HepG2 (cell line): ENCODE results near the gene EIF4H. TPM values are rescaled to one million over a fixed set of nuclear protein-coding genes. Genes with fewer than 3 reads are reported as not detected.

ENCODE experiments used
- CBX2 ChIP-seq, 2 experiments: fragments of 200-600 bp in 1 of 2; sonication (generic); formaldehyde crosslinking in 1 of 2; IDR thresholded peaks; 2 replicates each; pipeline versions ENCODE4 v1.7.0 to v1.8.1; 2018 to 2022; ENCODE audit warnings: low read depth in 2 of 2, low read length in 1 of 2, mild to moderate bottlenecking in 1 of 2, missing genetic modification reagents in 1 of 2
- DNMT1 ChIP-seq: sonication (generic); formaldehyde crosslinking; IDR thresholded peaks from 2 replicates; pipeline ENCODE4 v1.5.1; 2020; ENCODE audit warnings: mild to moderate bottlenecking, missing genetic modification reagents
- IKZF1 ChIP-seq: fragments of 450-650 bp; IDR thresholded peaks from 2 replicates; pipeline ENCODE4 v1.7.1; 2016
- KDM3A ChIP-seq: IDR thresholded peaks from 2 replicates; pipeline ENCODE4 v1.6.1; 2018; ENCODE audit warnings: low read depth, missing compliant biosample characterization
- KDM5B ChIP-seq: sonication (generic); formaldehyde crosslinking; IDR thresholded peaks from 2 replicates; pipeline ENCODE4 v1.4.0; 2020; ENCODE audit warnings: missing genetic modification reagents, mild to moderate bottlenecking, borderline replicate concordance
- MIXL1 ChIP-seq: IDR thresholded peaks from 2 replicates; pipeline ENCODE4 v1.6.1; 2016
- MYC ChIP-seq: sonication (generic); formaldehyde crosslinking; IDR thresholded peaks from 2 replicates; pipeline ENCODE4 v1.9.0; 2021; ENCODE audit warnings: missing genetic modification reagents, borderline replicate concordance
- POGZ ChIP-seq: sonication (generic); formaldehyde crosslinking; IDR thresholded peaks from 2 replicates; pipeline ENCODE4 v1.4.0; 2020; ENCODE audit warnings: mild to moderate bottlenecking, missing genetic modification reagents
- RBFOX2 ChIP-seq: fragments of 200-400 bp; formaldehyde crosslinking; IDR thresholded peaks from 2 replicates; pipeline ENCODE4 v1.6.1; 2017; ENCODE audit warnings: low read depth, mild to moderate bottlenecking, low read length
- SOX13 ChIP-seq, 3 experiments: fragments of 450-650 bp in 1 of 3; sonication (generic) in 1 of 3; formaldehyde crosslinking in 1 of 3; IDR thresholded peaks in 2 of 3; conservative IDR thresholded peaks in 1 of 3; 2 replicates each; pipeline versions ENCODE4 v1.5.0 to v1.6.1; 2016 to 2020; ENCODE audit warnings: antibody characterized with exemption in 1 of 3, mild to moderate bottlenecking in 1 of 3, missing compliant biosample characterization in 1 of 3, missing genetic modification reagents in 1 of 3, moderate library complexity in 1 of 3
- SOX6 ChIP-seq, 2 experiments: fragments of 450-650 bp in 1 of 2; sonication (generic) in 1 of 2; formaldehyde crosslinking in 1 of 2; IDR thresholded peaks; 2 replicates each; pipeline versions ENCODE4 v1.4.0 to v1.6.1; 2017 to 2020; ENCODE audit warnings: antibody characterized with exemption in 1 of 2, mild to moderate bottlenecking in 1 of 2, missing genetic modification reagents in 1 of 2
- ZNF367 ChIP-seq: sonication (generic); formaldehyde crosslinking; IDR thresholded peaks from 2 replicates; pipeline ENCODE4 v1.4.0; 2020; ENCODE audit warnings: missing genetic modification reagents, borderline replicate concordance
- ZNF564 ChIP-seq: sonication (generic); formaldehyde crosslinking; IDR thresholded peaks from 2 replicates; pipeline ENCODE4 v1.8.1; 2023; ENCODE audit warnings: mild to moderate bottlenecking, missing genetic modification reagents
- polyA plus RNA-seq, 8 experiments: library from polyadenylated mRNA; depleted of rRNA in 3 of 8; stranded (reverse) in 7 of 8; unstranded in 1 of 8; fragments of >200 nt; fragmentation: Illumina TruSeq in 4 of 8; extraction: Trizol in 4 of 8; gene quantifications; 2 replicates each; pipeline versions ENCODE4 v1.2.1 to v1.2.3, GENCODE V29; 2011 to 2016; ENCODE audit warnings: low read depth in 4 of 8, missing spikeins in 1 of 8, mixed read lengths in 1 of 8; ENCODE audit not compliant: insufficient read depth in 1 of 8
- total RNA-seq, 5 experiments: library from RNA; depleted of rRNA; stranded (reverse); fragments of >200 nt; fragmentation: Illumina TruSeq; extraction: Trizol; gene quantifications; 2 replicates each; pipeline ENCODE4 v1.2.3, GENCODE V29; 2016; ENCODE audit warnings: low read depth in 1 of 5
- TF ChIP-seq, protein P1 (sequence below): sonication (generic); formaldehyde crosslinking; IDR thresholded peaks from 2 replicates; pipeline ENCODE4 v1.4.0; 2020; ENCODE audit warnings: mild to moderate bottlenecking, missing genetic modification reagents
- TF ChIP-seq, protein P2 (sequence below): IDR thresholded peaks from 2 replicates; pipeline ENCODE4 v1.6.1; 2016; ENCODE audit warnings: low read depth, control low read depth
- TF ChIP-seq, protein P3 (sequence below): sonication (generic); formaldehyde crosslinking; IDR thresholded peaks from 2 replicates; pipeline ENCODE4 v1.5.0; 2020; ENCODE audit warnings: mild to moderate bottlenecking, missing genetic modification reagents, borderline replicate concordance
- TF ChIP-seq, protein P4 (sequence below): sonication (generic); formaldehyde crosslinking; IDR thresholded peaks from 2 replicates; pipeline ENCODE4 v1.8.1; 2022; ENCODE audit warnings: low read depth, mild to moderate bottlenecking, missing genetic modification reagents

Gene EIF4H
- total and polyA plus RNA-seq, 2 of the 13 experiments (the other 11 are each of a cell fraction or from before 2014, with no cell fraction given): 232 to 321 TPM

DNA sequence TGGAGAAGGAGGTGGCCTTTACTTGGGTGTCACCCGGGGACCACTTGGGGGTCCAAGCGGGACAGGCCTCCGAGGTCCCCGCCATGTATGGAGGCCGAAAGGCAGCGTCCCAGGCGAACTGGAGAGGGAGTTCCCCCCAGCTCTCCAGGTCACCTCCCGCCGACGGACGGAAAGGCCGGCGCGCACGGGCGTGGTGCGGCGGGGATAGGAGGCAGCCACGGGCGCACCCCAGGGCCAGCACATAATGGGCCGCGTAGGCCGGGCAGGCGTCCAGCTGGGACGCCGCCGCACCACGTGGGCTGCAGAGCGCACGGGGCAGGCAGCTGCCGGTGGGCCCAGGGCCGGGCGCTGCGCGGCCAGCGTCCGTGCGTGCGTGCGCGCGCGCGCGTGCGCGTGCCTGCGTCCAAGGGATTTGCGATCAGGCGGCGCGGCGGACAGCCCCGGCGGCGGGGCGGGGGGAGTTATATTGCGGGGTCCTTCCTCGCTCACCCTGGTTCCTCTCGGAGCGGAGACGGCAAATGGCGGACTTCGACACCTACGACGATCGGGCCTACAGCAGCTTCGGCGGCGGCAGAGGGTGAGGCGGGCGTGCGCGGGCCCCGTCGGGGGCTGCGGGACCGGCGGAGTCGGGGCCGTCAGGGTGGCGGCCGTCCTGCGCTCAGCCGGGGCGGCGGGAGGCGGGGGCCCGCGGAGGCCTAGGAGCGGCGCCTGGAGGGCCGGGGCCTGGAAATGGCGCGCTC lies at the start of gene EIF4H (continued):
- no peak for TF ChIP-seq SOX13 (IDR thresholded peaks at IDR 0.05)
- peak in 1 of 2 experiments; percentile 57; a peak in 1 of 4 replicates for TF ChIP-seq SOX13 (CRISPR knock-in tag; conservative IDR thresholded peaks at IDR 0.05 in 1 of 2, IDR thresholded peaks at IDR 0.05 in 1 of 2)
- TF ChIP-seq, protein P1, sequence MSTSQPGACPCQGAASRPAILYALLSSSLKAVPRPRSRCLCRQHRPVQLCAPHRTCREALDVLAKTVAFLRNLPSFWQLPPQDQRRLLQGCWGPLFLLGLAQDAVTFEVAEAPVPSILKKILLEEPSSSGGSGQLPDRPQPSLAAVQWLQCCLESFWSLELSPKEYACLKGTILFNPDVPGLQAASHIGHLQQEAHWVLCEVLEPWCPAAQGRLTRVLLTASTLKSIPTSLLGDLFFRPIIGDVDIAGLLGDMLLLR: peak; percentile 87; the same call in 1 of the 2 replicates
- TF ChIP-seq MIXL1: peak; percentile 46; the same call in 1 of the 2 replicates
- TF ChIP-seq KDM5B: peak; percentile 79
- TF ChIP-seq IKZF1: no peak
- TF ChIP-seq MYC: peak; percentile 97
- peak; percentile 22; the same call in 1 of the 2 replicates for TF ChIP-seq KDM3A
- peak; percentile 25; the same call in 1 of the 2 replicates for TF ChIP-seq ZNF564 (CRISPR knock-in tag)
- TF ChIP-seq, protein P2, sequence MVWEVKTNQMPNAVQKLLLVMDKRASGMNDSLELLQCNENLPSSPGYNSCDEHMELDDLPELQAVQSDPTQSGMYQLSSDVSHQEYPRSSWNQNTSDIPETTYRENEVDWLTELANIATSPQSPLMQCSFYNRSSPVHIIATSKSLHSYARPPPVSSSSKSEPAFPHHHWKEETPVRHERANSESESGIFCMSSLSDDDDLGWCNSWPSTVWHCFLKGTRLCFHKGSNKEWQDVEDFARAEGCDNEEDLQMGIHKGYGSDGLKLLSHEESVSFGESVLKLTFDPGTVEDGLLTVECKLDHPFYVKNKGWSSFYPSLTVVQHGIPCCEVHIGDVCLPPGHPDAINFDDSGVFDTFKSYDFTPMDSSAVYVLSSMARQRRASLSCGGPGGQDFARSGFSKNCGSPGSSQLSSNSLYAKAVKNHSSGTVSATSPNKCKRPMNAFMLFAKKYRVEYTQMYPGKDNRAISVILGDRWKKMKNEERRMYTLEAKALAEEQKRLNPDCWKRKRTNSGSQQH (CRISPR knock-in tag): no peak
- no peak for TF ChIP-seq SOX6 (IDR thresholded peaks at IDR 0.05)
- TF ChIP-seq SOX6 (CRISPR knock-in tag; IDR thresholded peaks at IDR 0.05): no peak; the same call in 1 of the 2 replicates
- TF ChIP-seq DNMT1 (CRISPR knock-in tag): 0 out of 2 replicates have a peak, but pooled peaks have one; percentile 60
- TF ChIP-seq POGZ (CRISPR knock-in tag): 0 out of 2 replicates have a peak, but pooled peaks have one; percentile 39
- TF ChIP-seq, protein P3, sequence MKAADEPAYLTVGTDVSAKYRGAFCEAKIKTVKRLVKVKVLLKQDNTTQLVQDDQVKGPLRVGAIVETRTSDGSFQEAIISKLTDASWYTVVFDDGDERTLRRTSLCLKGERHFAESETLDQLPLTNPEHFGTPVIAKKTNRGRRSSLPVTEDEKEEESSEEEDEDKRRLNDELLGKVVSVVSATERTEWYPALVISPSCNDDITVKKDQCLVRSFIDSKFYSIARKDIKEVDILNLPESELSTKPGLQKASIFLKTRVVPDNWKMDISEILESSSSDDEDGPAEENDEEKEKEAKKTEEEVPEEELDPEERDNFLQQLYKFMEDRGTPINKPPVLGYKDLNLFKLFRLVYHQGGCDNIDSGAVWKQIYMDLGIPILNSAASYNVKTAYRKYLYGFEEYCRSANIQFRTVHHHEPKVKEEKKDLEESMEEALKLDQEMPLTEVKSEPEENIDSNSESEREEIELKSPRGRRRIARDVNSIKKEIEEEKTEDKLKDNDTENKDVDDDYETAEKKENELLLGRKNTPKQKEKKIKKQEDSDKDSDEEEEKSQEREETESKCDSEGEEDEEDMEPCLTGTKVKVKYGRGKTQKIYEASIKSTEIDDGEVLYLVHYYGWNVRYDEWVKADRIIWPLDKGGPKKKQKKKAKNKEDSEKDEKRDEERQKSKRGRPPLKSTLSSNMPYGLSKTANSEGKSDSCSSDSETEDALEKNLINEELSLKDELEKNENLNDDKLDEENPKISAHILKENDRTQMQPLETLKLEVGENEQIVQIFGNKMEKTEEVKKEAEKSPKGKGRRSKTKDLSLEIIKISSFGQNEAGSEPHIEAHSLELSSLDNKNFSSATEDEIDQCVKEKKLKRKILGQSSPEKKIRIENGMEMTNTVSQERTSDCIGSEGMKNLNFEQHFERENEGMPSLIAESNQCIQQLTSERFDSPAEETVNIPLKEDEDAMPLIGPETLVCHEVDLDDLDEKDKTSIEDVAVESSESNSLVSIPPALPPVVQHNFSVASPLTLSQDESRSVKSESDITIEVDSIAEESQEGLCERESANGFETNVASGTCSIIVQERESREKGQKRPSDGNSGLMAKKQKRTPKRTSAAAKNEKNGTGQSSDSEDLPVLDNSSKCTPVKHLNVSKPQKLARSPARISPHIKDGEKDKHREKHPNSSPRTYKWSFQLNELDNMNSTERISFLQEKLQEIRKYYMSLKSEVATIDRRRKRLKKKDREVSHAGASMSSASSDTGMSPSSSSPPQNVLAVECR (CRISPR knock-in tag): peak; percentile 91
- TF ChIP-seq ZNF367 (CRISPR knock-in tag): peak; percentile 33; the same call in 1 of the 2 replicates
- no peak for TF ChIP-seq CBX2 (IDR thresholded peaks at IDR 0.05; ENCODE audit: low read depth, low read length)
- TF ChIP-seq CBX2 (CRISPR knock-in tag; IDR thresholded peaks at IDR 0.05; ENCODE audit: low read depth): no peak
- TF ChIP-seq RBFOX2: peak; percentile 91
- TF ChIP-seq, protein P4, sequence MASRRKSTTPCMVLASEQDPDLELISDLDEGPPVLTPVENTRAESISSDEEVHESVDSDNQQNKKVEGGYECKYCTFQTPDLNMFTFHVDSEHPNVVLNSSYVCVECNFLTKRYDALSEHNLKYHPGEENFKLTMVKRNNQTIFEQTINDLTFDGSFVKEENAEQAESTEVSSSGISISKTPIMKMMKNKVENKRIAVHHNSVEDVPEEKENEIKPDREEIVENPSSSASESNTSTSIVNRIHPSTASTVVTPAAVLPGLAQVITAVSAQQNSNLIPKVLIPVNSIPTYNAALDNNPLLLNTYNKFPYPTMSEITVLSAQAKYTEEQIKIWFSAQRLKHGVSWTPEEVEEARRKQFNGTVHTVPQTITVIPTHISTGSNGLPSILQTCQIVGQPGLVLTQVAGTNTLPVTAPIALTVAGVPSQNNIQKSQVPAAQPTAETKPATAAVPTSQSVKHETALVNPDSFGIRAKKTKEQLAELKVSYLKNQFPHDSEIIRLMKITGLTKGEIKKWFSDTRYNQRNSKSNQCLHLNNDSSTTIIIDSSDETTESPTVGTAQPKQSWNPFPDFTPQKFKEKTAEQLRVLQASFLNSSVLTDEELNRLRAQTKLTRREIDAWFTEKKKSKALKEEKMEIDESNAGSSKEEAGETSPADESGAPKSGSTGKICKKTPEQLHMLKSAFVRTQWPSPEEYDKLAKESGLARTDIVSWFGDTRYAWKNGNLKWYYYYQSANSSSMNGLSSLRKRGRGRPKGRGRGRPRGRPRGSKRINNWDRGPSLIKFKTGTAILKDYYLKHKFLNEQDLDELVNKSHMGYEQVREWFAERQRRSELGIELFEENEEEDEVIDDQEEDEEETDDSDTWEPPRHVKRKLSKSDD (CRISPR knock-in tag): no peak
